Right renal cortex interstitium (tissue), 3 donors: ENCODE data around the gene KCMF1. TPM values are rescaled to one million over a fixed set of nuclear protein-coding genes. Genes with fewer than 3 reads are reported as not detected.
"Not testable (repeated sequence)": the region's sequence is repeated elsewhere in the genome, so short reads cannot be mapped to it uniquely, and the experiment has no call there.

ENCODE experiments used
- DNase-seq, 3 donors: peaks; one replicate each; pipeline ENCODE4 v3.0.0-alpha.2; 2013; ENCODE audit warnings: low read depth in 3 of 3, low spot score in 2 of 3
- polyA plus RNA-seq, 3 donors: library from polyadenylated mRNA; unstranded; fragments of 120-200 nt; gene quantifications; one replicate each; pipeline ENCODE4 v1.2.1, GENCODE V29; 2013; ENCODE audit not compliant: insufficient read length in 3 of 3

KCMF1 gene
- 10 to 100 TPM; 58.9 to 62.8 (median 62.4) TPM for polyA plus RNA-seq

- no peak for DNase-seq
Measured at GRCh38 chr2:84970868-84971509, at the start of gene KCMF1. Gene KCMF1 (plus strand): TSS chr2:84971161. CDS start chr2:84971452, 291 bp downstream.

DNA sequence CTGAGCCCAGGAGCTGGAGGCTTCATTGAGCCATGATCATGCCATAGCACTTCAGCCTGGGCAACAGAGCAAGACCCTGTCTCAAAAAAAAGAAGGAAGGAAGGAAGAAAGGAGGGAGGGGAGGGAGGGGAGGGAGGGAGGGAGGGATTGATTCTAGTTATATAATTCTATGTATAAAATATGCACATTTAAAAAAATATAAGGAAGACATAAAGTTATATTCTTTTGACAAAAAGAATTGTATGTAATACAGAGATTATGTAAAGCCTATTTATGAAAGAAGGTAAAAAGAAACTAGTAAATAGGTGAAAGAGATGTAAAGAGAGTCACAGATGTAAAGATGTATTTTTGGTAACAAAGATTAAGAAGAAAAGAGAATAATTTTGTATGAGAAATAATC lies 48.0 kb upstream of the KCMF1 start:
- DNase-seq: no peak

- no peak for DNase-seq
Measured at GRCh38 chr2:84924173-84925106, 46.5 kb upstream of the KCMF1 start.

- DNase-seq: no peak
Measured at GRCh38 chr2:84925336-84925723, 45.6 kb upstream of the KCMF1 start.

GRCh38 chr2:84925724-84926376 lies 45.1 kb upstream of the KCMF1 start:
- DNase-seq: peak in 2 of 3 donors; percentile 77 to 86

GRCh38 chr2:84927275-84927627 lies 43.7 kb upstream of the KCMF1 start:
- no peak for DNase-seq

GRCh38 chr2:84931384-84931821 lies 39.6 kb upstream of the KCMF1 start:
- DNase-seq: no peak

- DNase-seq: no peak
Measured at GRCh38 chr2:84938194-84938879, 32.6 kb upstream of the KCMF1 start.

GRCh38 chr2:84939426-84940087 lies 31.4 kb upstream of the KCMF1 start:
- DNase-seq: no peak

DNA sequence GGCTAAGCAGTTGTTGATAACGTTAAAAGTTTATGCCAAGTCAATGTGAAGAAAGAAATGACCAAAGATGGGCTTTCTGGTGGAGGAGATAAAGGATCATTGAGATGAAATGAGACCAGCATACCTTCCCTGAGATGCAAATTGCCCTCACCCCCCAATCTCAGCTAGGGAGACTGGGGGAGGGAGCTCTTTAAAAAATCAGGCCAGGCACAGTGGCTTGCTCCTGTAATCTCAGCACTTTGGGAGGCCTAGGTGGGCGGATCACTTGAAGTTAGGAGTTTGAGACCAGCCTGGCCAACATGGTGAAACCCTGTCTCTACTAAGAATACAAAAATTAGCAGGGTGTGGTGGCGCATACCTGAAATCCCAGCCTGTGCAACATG lies 30.9 kb upstream of the KCMF1 start:
- no peak for DNase-seq

DNA sequence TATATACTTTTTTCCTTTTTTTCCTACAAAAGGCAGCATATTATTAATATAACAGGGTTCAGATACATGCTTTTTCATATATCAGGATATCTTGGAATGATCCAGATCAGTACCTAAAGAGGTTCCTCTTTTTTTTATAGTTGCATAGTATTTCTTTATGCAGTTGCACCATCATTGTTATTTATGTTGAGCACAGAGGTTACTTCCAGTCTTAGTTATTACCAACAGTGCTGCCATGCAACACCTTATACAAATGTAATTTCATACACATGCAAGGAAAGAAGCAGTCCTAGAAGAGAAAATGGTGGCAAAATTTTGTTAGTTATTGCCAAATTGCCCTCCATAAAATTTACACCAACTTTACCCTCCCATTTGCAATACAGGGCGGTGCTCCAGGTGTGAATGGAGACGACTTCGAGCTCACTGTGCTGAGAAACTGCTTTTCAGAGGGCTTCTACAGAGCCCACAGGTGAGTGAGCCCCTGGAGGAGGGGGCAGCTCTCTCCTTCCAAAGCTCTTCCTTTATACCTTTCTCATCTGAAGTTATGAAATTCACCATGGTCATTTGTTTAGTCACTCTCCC lies 30.0 kb upstream of the KCMF1 start:
- DNase-seq: no peak

- no peak for DNase-seq
Measured at GRCh38 chr2:84942166-84942565, 28.8 kb upstream of the KCMF1 start.

- DNase-seq: no peak
Measured at GRCh38 chr2:84942964-84943421, 28.0 kb upstream of the KCMF1 start.

DNA sequence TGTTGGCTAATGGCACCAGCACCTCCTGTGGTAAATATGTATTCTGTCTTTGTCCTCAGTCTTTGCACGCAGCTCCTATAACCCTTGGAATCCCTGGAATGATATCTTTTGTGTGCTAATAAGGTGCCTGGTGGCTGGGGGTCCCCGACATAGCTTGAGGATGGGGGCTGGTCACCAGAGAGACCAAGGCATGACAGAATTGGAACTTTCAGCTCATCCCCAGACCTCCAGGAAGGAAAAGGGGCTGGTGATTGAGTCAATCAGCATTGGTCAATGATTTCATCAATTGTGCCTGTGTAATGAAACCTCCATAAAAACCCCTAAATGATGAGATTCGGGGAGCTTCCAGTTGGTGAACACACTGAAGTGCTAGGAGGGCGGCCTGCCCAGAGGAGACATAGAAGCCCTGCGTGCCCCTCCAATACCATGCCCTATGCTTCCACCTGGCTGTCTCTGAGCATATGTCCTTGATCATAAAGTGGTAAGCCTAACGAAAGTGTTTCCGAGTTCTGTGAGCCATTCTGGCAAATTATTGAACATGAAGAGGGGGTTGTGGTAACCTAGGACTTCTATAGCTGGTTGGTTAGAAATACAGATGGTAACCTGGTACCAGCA lies 26.6 kb upstream of the KCMF1 start:
- DNase-seq: no peak

- DNase-seq: not testable (repeated sequence)
Measured at GRCh38 chr2:84945838-84946203, 25.1 kb upstream of the KCMF1 start.

DNA sequence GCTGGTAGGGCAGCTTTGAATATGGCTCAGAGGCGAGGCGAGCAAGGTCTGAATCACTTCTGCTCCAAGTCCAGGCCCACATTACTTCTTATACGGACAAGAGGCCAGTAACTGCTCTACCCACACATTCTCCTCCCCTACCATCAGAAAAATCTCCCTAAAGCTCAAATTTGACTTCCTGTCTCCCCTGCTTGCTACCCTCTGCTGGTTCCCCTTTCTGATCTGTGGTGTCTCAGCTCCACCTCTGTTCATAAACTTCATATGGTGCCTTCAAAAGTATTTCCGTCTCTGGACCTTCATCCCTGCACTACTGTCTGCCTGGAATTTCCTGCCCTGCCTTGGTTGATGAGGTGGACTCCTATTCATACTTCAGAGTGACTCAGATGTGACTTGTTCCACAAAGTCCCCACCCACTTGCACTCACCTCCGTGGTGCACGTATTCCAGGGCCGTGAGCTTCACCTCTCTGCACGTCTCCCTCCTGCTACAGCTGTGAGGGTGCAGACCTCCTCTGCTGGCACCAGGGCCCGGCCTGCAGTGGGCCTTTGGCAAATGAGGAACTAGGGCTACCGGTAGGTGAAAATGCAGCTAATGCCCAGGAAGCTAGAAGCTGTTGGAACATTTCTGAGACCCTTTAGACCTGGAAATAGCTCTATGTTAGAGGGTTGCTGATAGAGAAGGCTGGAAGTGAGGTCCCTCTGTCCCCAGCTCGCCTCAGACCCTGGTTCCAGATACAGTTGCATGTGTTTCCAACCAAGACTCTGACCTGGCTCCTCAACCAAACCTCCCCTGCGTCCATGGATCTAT lies 24.6 kb upstream of the KCMF1 start:
- no peak for DNase-seq

DNA sequence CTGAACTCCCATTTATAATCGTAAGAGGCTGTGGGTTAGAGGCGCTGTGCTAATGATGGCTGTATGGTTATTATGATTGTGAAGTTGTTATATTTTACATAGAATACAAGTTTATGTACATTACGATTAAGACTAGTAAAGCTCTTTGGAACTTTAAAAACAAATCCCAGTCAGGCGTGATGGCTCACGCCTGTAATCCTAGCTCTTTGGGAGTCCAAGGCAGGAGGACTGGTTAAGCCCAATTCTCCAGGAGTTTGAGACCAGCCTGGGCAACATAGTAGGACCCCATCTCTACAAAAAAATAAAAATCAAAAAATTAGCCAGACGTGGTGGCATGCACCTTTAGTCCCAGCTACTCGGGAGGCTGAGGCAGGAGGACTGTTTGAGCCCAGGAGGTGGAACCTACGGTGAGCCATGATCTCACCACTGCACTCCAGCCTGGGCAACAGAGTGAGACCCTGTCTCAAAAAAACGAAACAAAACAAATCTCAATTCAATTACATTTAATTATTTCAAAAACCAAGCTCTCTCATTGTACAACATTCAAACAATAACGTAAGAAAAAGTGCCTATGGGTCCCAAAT lies 23.9 kb upstream of the KCMF1 start:
- DNase-seq: no peak

- DNase-seq: no peak
Measured at GRCh38 chr2:84953535-84953934, 17.4 kb upstream of the KCMF1 start.
